ENCODE measurements around the gene ARHGAP30.
"Not testable (repeated sequence)": the region's sequence is repeated elsewhere in the genome, so short reads cannot be mapped to it uniquely, and the experiment has no call there.

The ARHGAP30 gene, protein sequence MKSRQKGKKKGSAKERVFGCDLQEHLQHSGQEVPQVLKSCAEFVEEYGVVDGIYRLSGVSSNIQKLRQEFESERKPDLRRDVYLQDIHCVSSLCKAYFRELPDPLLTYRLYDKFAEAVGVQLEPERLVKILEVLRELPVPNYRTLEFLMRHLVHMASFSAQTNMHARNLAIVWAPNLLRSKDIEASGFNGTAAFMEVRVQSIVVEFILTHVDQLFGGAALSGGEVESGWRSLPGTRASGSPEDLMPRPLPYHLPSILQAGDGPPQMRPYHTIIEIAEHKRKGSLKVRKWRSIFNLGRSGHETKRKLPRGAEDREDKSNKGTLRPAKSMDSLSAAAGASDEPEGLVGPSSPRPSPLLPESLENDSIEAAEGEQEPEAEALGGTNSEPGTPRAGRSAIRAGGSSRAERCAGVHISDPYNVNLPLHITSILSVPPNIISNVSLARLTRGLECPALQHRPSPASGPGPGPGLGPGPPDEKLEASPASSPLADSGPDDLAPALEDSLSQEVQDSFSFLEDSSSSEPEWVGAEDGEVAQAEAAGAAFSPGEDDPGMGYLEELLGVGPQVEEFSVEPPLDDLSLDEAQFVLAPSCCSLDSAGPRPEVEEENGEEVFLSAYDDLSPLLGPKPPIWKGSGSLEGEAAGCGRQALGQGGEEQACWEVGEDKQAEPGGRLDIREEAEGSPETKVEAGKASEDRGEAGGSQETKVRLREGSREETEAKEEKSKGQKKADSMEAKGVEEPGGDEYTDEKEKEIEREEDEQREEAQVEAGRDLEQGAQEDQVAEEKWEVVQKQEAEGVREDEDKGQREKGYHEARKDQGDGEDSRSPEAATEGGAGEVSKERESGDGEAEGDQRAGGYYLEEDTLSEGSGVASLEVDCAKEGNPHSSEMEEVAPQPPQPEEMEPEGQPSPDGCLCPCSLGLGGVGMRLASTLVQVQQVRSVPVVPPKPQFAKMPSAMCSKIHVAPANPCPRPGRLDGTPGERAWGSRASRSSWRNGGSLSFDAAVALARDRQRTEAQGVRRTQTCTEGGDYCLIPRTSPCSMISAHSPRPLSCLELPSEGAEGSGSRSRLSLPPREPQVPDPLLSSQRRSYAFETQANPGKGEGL

DNA sequence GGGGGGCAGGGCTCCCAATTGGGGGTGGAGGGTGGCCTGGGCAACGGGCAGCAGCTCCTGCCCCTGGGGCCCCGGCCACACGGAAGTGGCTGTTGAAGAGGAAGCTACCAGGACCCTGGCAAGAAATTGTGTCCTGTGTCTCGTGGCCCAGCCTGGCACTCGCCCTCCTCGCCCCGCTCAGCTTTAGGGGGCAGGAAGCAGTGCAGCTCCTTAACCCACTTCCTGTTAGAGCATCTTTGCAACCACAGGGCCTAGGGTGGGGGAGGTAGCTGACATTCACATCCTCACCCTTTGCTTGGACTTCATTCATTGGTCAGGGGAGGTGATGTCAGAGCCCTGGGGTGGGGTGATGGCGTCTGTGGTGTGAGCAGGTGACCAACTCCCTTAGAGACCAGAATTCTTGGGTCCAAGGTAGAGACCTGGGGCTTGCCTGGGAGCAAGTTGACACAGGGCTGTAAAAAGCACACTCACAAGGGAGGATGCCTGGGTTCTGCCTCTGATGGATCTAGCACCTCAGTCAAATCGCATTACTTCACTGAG lies at the start of gene ARHGAP30:
TSS of gene ARHGAP30 (minus strand) at position 161 of the 540 bp plus-strand sequence. CDS start 267 bp downstream, outside the sequence.
- peak in 33 of 56 donors; percentile 4 to 68 (median 23) for DNase-seq

DNA sequence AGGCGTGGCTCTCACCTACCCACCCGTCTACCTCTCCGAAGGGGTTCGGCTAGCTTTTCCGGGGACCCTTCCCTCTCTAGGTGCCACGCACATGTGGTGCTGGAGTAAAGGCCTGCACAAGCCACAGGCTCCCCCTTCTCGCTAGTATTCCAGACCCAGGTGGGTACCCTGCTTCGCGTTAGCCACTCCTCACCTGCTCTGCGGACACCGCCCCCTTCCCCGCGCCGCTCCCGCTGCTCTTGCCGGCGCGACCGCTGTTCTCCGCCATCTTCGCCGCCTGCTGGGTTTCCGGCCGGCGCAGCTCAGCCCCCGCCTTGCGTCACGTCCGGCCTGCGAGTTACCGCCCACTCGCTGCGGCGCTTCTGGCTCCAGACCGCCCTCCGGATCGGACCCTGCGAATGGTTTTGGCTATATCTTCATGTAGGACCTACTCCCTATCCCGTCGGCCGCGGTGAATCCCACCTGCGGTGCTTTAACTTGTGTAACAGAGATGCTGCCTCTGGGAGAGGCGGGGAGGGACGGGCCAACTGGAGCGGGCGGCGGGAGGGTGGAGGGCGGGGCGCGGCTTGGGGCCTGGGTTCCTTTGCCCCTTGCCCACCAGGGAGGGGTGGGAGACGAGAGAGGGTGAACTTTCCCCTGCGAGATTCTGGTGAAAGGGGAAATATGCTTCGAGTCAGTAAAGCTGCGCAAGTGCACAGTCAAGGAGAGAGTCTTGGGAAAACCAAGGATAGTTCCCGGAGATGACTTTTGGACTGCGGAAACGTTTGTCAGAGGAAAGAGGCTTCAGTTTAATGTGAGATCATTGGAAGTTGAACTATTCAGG lies 48.3 kb upstream of the ARHGAP30 start, which contains the start of the genes NIT1 and PFDN2:
TSS of gene NIT1 (plus strand) at position 347 of the 823 bp plus-strand sequence. CDS start at position 419, 72 bp downstream.
TSS of gene PFDN2 (minus strand) at position 279 of the 823 bp plus-strand sequence. CDS start at position 268, 11 bp downstream.
- DNase-seq, result peak in 55 of 56 donors; percentile 28 to 90 (median 77)

DNA sequence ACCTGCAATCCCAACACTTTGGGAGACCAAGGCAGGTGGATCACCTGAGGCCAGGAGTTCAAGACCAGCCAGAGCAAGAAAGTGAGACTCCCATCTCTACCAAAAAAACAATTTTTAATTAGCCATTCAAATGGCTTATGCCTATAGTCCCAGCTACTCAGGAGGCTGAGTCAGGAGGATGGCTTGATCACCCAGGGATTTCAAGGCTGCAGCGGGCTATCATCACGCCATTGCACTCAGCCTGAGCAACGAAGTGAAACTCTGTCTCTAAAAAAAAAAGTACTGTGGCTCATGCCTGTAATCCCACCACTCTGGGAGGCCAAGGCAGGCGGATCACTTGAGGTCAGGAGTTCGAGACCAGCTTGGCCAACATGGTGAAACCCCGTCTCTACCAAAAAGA lies 46.3 kb upstream of the ARHGAP30 start:
- DNase-seq, result not testable (repeated sequence)

DNA sequence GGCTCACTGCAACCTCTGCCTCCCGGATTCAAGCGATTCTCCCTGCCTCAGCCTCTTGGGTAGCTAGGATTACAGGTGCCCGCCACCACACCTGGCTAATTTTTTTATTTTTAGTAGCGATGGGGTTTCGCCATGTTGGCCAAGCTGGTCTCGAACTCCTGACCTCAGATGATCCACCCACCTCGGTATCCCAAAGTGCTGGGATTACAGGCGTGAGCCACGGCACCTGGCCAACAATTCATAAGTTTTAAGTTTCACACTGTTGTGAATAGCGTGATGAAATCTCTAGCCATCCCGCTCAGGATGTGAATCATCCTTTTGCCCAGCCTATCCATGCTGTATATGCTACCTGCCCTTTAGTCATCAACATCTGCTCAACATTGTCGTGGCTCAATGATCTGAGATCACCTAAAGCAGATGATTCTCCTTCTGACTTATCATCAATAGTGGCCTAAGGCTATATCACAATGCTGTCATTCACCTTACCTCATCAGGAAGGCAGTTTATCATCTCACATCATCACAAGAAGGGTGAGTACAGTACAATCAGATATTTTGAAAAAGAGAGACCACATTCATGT lies 45.5 kb upstream of the ARHGAP30 start:
- no peak for DNase-seq

DNA sequence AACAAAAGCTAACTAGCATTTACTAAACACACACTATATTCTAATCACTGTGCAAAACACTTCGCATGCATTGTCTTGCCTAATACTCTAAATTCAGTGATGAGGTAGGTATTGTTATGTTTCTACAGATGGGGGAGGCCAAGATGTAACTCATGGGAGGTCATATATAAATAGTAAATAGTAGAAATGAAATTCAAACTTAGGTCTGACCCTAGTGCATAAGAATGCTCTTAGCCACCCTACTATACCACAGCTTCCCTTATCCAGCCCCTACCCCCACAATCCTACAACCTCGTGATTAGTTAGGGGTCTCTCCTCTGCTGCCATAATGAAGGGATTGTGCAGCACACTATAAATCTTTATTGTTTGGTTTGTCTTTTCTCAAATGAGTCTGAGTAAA lies 44.9 kb upstream of the ARHGAP30 start:
- DNase-seq, result no peak

DNA sequence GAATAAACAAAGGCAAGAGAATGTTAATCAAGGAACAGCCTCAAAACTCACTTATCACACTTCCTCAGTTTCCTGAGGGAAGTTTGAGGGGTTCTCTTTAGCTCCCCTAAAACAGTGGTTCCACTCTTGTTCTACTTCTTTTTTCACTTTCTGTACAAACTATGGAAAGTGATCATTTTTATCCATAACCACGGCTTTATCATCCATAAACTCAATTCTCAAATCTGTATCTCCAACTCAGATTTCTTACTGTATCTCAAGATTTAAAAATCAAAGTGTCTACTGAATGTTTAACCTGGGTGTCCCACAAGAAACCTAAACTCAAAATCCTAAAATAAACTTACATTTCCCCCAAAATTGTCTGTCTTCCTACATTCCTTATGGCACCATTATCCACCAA lies 44.2 kb upstream of the ARHGAP30 start:
- no peak for DNase-seq

DNA sequence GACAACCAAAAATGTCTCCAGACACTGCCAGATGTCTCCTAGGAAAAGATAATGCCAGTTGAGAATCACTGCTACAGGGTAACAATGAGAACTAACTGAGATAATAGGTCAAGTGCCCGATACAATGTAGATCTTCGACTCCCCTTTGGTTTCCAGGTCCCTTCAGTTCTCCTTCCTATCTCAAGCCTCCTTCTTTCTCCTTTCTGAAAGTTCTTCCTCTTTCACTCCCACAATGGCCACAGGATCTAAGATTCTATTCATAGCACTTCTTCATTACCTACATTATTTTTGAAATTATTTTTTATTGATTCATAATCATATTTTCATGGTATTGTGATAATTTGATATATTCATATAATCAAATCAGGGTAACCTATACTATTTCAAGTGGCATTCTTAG lies 41.8 kb upstream of the ARHGAP30 start:
- DNase-seq, result no peak

DNA sequence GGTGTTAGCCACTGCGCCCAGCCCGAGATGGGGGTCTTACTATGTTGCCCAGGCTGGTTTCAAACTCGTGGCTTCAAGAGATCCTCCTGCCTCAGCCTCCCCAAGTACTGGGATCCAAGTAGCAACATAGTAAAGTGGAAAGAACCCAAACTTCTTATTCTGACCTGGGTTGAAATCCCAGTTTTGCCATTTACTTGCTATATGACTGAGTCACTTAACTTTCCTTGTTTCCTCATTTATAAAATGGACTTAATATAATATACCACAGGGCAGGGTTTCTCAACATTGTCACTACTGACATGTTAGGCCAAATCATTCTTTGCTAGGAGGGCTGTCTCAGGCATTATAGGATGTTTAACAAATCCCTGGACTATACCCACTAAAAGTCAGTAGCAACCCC lies 41.4 kb upstream of the ARHGAP30 start:
- DNase-seq, result no peak

DNA sequence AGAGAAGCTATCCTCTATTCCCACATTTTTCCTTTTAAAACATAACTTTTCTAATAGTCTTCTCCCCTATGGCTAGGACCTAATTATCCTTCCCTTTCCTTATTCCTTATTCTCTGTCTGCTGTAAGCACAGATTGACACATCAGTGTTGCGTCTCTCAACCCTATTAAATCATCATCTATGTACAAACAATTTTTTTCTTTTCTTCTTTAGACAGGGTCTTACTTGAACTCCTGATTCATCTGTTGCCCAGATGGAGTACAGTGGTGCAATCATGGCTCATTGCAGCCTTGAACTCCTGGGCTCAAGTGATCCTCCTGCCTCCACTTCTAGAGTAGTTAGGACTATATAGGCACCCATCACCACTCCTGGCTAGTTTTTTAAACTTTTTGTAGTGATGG lies 36.7 kb upstream of the ARHGAP30 start:
- no peak for DNase-seq

DNA sequence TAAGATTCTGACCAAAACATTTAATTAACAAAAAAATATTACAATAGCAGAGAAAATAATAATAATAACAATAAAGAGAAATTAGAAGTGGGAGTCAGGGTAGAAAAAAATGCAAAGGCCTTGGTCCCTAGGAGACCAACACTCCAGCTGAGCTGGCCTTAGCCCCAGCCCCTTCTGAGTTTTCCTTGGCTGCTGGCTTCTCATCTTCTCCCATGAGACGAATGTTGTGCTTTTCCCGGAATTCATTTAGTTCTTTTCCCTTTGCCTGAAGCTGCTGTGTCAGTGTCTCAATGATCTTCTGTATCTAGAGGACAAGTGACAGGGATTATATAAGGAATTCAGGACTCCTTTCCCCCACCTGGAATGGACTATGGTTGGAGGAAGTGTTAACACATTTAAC lies 30.9 kb upstream of the ARHGAP30 start:
- no peak for DNase-seq

DNA sequence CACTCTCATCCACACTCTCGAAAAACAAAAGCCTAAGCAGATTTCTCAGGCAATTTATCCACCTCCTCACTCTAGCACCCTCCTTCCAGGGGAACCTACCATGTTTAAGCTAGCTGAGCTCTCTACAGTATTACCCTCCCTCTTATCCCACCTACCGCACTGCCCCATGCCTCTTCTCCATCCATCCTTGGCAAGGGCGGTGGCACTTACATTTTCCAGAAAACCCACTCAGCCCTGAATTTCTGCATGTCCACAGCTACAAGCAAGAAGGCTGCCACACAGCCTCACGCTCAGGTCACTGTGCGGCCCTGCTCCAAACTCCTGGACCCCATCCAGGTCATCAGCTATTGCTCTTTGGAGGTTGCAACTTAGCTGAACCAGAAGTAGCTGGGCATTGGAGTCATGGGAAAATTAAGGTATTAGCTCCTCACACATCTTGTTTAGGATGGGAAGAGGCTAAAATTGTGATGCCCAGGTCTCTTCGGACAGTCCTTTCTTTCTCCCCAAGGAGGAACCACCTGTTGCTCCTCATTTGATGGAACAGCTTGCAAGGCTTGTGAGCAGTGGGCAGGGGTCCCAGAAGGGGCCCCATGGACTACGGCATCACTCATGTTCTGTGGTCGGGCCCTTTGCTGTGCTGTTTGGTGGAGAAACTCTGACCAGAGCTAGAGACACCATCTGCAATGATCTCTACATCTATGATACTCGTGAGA lies 29.6 kb upstream of the ARHGAP30 start:
- DNase-seq, result no peak

DNA sequence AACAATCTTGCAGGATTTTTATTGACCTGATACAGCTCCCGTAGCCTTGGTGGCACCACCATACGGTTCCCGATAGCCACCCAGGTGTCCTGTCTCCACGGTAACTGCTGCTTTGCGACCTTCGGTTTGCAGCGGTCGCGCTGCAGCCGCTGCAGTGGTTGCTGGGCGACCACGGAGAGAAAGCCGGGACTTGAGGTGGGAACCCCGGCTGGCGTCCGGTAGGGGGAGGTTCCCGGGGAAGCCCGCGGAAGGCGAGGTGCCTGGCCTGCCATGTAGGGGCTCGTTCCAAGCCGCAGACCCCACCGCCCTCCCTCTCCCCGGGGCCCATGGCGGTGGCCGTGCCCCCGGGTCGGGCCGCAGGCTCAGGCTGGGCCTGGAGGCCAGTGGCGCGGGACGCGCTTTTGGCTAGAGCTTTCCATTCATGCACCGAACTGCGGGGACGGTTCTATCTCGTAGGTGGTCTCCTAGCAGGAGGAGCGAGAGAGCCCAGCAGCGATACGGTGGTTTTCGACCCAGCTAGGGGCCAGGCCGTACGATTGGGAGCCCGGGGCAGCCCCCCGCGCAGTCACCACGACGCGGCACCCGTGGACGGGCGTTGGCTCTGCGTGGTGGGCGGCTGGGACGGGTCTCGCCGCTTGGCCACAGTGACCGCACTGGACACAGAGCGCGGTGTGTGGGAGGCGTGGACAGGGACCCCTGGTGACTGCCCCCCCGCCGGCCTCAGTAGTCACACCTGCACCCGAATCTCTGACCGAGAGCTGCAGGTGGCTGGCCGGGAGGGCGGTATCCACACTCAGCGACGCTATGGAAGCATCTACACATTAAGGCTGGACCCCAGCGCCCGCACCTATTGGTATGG lies 28.7 kb upstream of the ARHGAP30 start, which contains the start of gene KLHDC9:
TSS of gene KLHDC9 (plus strand) at position 152 of the 859 bp plus-strand sequence. CDS start at position 327, 175 bp downstream.
- peak in 50 of 56 donors; percentile 34 to 91 (median 74) for DNase-seq

DNA sequence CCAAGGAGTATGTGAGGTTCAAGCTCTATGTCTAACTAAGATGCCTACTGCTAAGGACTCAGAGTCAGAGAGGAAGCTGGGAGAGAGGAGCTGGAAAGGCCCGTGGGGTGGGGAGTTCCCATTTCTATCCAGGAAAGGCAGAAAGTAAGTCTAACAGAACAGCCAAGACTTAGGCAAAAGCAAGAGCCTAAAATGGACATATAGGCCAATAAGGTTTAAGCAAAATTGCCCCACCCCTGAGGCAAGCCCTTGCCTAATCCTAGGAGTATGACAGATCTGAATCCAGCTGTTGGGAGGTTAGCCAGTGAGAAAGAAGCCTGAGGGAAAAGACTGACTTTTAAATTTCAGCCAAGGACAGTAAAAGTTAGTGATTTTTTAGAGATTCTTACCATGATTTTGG lies 26.8 kb upstream of the ARHGAP30 start:
- no peak for DNase-seq

DNA sequence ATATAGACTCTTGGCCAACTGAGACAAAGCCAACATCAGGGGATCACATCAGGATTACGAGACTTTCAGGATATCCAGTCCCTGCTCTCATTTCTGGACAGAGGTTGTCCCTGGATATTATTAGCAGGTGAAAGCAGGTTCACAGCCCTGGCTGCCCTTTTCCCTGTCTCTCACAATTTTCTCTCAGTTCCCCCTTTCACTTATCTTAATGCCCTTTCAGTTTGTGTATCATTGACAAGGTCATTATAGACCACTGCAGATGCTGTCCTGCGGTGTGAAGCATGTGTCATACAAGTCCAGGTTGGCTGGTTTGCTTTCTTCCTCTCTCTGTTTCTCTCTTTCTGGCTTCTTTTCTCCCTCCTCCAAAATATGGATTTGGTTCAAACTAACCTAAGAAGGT lies 26.3 kb upstream of the ARHGAP30 start:
- DNase-seq, result no peak

DNA sequence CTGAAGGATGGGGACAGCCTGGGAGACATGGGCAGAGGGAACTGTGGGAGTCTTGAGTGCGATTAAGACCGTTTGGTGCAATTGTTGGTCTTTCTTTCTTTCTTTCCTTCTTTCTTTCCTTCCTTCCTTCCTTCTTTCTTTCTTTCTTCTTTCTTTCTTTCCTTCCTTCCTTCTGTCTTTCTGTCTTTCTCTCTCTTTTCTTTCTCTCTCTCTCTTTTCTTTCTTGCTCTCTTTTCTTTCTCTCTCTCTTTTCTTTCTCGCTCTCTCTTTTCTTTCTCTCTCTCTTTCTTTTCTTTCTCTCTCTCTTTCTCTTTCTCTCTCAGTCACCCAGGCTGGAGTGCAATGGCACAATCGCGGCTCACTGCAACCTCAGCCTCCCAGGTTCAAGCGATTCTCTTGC lies 25.5 kb upstream of the ARHGAP30 start:
- DNase-seq, result no peak

DNA sequence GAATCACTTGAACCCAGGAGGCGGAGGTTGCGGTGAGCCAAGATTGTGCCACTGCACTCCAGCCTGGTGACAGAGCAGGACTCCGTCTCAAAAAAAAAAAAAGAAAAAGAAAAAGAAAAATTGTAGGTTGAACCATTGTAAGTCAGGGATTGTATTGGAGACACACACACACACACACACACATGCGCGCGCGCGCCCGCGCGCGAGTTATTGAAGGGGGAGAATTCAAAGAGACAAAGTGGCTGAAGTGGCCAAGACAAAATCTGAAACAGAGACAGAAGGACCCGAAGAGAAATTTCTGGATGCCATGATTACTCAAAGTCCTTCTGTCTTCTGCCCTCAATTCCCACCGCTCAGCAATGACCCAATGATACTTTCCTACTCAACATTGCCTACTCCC lies 24.8 kb upstream of the ARHGAP30 start:
- no peak for DNase-seq

DNA sequence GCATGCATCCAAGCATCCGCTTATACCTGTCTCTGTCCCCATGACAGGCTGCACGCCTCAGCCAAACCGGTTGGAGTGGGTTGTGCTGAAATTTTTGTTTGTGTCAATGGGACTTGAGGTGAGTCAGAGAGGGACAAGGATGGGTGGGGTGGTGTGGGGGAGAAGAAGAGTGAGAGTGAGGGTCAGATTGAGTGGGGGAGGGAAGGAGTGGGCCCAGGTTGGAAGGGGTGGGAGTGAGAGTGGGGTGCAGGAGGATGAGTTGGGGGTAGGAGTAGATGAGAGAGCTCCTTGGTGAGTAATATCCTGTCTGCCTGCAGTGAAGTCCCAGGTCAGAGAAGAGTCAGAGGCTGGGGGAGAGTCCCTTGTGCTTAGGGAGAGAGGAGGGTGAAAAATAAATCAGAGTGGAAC lies 22.9 kb upstream of the ARHGAP30 start:
- no peak for DNase-seq
